ENCODE measurements around the gene VPS41.
"Not testable (repeated sequence)": the region's sequence is repeated elsewhere in the genome, so short reads cannot be mapped to it uniquely, and the experiment has no call there.

The VPS41 gene

DNA sequence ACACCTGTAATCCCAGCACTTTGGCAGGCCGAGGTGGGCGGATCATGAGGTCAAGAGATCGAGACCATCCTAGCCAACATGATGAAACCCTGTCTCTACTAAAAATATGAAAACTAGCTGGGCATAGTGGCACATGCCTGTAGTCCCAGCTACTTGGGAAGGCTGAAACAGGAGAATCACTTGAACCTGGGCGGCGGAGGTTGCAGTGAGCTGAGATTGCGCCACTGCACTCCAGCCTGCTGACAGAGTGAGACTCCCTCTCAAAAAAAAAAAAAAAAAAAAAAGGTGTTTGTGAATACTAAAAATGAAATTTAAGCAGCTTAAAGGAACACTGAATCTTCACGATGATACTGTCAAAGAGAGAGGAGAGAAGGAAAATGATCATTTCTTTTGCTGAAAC, 54.0 kb downstream of the VPS41 start:
- not testable (repeated sequence) for H3K9me3 ChIP-seq (ENCODE audit: control insufficient read depth in 1 of 2, low read length in 2 of 2); H3K27me3 ChIP-seq (ENCODE audit: low read depth, low read length); H3K4me3 ChIP-seq (ENCODE audit: low read depth in 1 of 2, low read length in 2 of 2); H3K27ac ChIP-seq (ENCODE audit: low read length); H3K4me1 ChIP-seq (ENCODE audit: control insufficient read depth in 1 of 2, insufficient read depth in 2 of 2, low read length in 2 of 2); H3K36me3 ChIP-seq (ENCODE audit: control insufficient read depth in 1 of 2, insufficient read depth in 2 of 2, low read length in 2 of 2)

DNA sequence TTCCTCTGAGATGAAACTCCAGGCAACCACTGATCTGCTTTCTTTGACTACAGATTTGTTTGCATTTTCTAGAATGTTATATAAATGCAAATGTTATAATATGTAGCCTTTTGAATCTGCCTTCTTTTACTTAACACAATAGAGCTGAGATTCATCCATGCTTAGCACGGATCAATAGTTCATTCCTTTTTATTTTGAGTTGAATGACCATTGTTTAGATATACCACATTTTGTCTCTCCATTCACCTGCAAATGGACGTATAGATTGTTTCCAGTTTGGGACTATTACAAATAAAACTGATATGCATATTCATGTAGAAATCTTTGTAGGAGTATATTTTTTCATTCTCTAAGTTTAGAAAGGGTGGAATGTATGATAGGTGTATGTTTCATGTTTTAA, 57.7 kb downstream of the VPS41 start:
- Histone ChIP-seq H3K27me3 (ENCODE audit: low read depth, low read length) (no peaks in the 10 kb centered on the region), H3K4me1 (ENCODE audit: control insufficient read depth in 1 of 2, insufficient read depth in 2 of 2, low read length in 2 of 2) (no peaks in the 10 kb centered on the region), H3K9me3 (ENCODE audit: control insufficient read depth in 1 of 2, low read length in 2 of 2) (no peaks in the 10 kb centered on the region), H3K36me3 (ENCODE audit: control insufficient read depth in 1 of 2, insufficient read depth in 2 of 2, low read length in 2 of 2) (no peaks in the 10 kb centered on the region), H3K27ac (ENCODE audit: low read length) (no peak overlapping the region), H3K4me3 (ENCODE audit: low read depth in 1 of 2, low read length in 2 of 2) (no peak overlapping the region)

DNA sequence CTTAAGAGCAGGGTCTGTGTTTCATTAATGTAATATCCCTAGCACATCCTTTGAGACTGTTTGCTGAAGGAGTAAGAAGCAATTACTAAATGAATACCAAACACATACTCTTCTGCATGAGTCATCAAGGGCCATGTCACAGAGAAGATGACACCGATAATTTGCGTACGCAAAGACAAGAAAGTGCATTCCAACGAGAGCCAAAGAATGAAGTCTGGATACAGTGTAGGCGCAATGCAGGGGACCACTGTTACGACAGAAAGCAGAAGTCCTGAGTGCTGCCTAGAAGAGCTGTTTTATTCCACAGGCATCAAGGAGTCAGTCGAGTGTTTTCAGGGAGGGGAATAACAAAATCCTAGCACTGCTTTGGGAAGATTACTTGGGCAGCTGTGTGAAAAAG, 62.7 kb downstream of the VPS41 start:
- H3K27me3 ChIP-seq (ENCODE audit: low read depth, low read length) = no peaks in the 10 kb centered on the region
- H3K27ac ChIP-seq (ENCODE audit: low read length) = no peak overlapping the region
- no peak overlapping the region for H3K4me3 ChIP-seq (ENCODE audit: low read depth in 1 of 2, low read length in 2 of 2)
- no peaks in the 10 kb centered on the region for H3K36me3 ChIP-seq (ENCODE audit: control insufficient read depth in 1 of 2, insufficient read depth in 2 of 2, low read length in 2 of 2)
- no peaks in the 10 kb centered on the region for H3K4me1 ChIP-seq (ENCODE audit: control insufficient read depth in 1 of 2, insufficient read depth in 2 of 2, low read length in 2 of 2)
- no peaks in the 10 kb centered on the region for H3K9me3 ChIP-seq (ENCODE audit: control insufficient read depth in 1 of 2, low read length in 2 of 2)

GRCh38 chr7:38844952-38845563, 63.9 kb downstream of the VPS41 start:
- Histone ChIP-seq H3K27me3 (ENCODE audit: low read depth, low read length) (no peaks in the 10 kb centered on the region), H3K27ac (ENCODE audit: low read length) (no peak overlapping the region), H3K4me3 (ENCODE audit: low read depth in 1 of 2, low read length in 2 of 2) (no peak overlapping the region), H3K4me1 (ENCODE audit: control insufficient read depth in 1 of 2, insufficient read depth in 2 of 2, low read length in 2 of 2) (peaks cover 0 to 4% of the 10 kb centered on the region in 2 donors), H3K36me3 (ENCODE audit: control insufficient read depth in 1 of 2, insufficient read depth in 2 of 2, low read length in 2 of 2) (no peaks in the 10 kb centered on the region), H3K9me3 (ENCODE audit: control insufficient read depth in 1 of 2, low read length in 2 of 2) (no peaks in the 10 kb centered on the region)

DNA sequence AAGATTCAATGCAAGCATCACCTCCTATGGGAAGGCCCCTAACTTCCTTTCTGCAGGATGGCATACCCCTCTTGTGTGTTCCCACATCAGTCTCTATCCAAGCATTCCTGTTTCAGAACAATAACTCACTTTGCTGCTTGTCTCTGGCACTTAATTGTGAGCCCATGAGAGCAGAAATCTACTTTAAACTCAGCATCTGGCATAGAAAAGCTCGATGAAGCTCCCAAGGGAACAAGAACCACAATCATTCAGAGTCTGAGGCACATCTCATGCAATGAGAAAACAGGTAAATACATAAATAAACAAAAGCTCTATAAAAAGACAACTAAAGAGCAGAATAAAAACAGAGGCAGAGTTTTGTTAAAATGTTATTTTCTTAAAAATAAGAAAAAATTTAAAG, 66.2 kb downstream of the VPS41 start:
- Histone ChIP-seq H3K4me3 (ENCODE audit: low read depth in 1 of 2, low read length in 2 of 2) (no peak overlapping the region), H3K36me3 (ENCODE audit: control insufficient read depth in 1 of 2, insufficient read depth in 2 of 2, low read length in 2 of 2) (no peaks in the 10 kb centered on the region), H3K27ac (ENCODE audit: low read length) (no peak overlapping the region), H3K27me3 (ENCODE audit: low read depth, low read length) (no peaks in the 10 kb centered on the region), H3K4me1 (ENCODE audit: control insufficient read depth in 1 of 2, insufficient read depth in 2 of 2, low read length in 2 of 2) (peaks cover 0 to 4% of the 10 kb centered on the region in 2 donors), H3K9me3 (ENCODE audit: control insufficient read depth in 1 of 2, low read length in 2 of 2) (no peaks in the 10 kb centered on the region)

- Histone ChIP-seq H3K27ac (ENCODE audit: low read length) (no peak overlapping the region), H3K4me1 (ENCODE audit: control insufficient read depth in 1 of 2, insufficient read depth in 2 of 2, low read length in 2 of 2) (peaks cover 0 to 4% of the 10 kb centered on the region in 2 donors), H3K27me3 (ENCODE audit: low read depth, low read length) (no peaks in the 10 kb centered on the region), H3K4me3 (ENCODE audit: low read depth in 1 of 2, low read length in 2 of 2) (no peak overlapping the region), H3K36me3 (ENCODE audit: control insufficient read depth in 1 of 2, insufficient read depth in 2 of 2, low read length in 2 of 2) (no peaks in the 10 kb centered on the region), H3K9me3 (ENCODE audit: control insufficient read depth in 1 of 2, low read length in 2 of 2) (no peaks in the 10 kb centered on the region)
These were observed 68.1 kb downstream of the VPS41 start for GRCh38 chr7:38840736-38841460.

- Histone ChIP-seq H3K4me3 (ENCODE audit: low read depth in 1 of 2, low read length in 2 of 2) (no peak overlapping the region), H3K27me3 (ENCODE audit: low read depth, low read length) (no peaks in the 10 kb centered on the region), H3K4me1 (ENCODE audit: control insufficient read depth in 1 of 2, insufficient read depth in 2 of 2, low read length in 2 of 2) (peaks cover 0 to 4% of the 10 kb centered on the region in 2 donors), H3K36me3 (ENCODE audit: control insufficient read depth in 1 of 2, insufficient read depth in 2 of 2, low read length in 2 of 2) (no peaks in the 10 kb centered on the region), H3K27ac (ENCODE audit: low read length) (no peak overlapping the region), H3K9me3 (ENCODE audit: control insufficient read depth in 1 of 2, low read length in 2 of 2) (no peaks in the 10 kb centered on the region)
These were observed 69.1 kb downstream of the VPS41 start for GRCh38 chr7:38839851-38840250.

GRCh38 chr7:38838725-38839385, 70.1 kb downstream of the VPS41 start:
- Histone ChIP-seq H3K4me1 (ENCODE audit: control insufficient read depth in 1 of 2, insufficient read depth in 2 of 2, low read length in 2 of 2) (peaks cover 0 to 4% of the 10 kb centered on the region in 2 donors), H3K27me3 (ENCODE audit: low read depth, low read length) (no peaks in the 10 kb centered on the region), H3K4me3 (ENCODE audit: low read depth in 1 of 2, low read length in 2 of 2) (no peak overlapping the region), H3K9me3 (ENCODE audit: control insufficient read depth in 1 of 2, low read length in 2 of 2) (no peaks in the 10 kb centered on the region), H3K36me3 (ENCODE audit: control insufficient read depth in 1 of 2, insufficient read depth in 2 of 2, low read length in 2 of 2) (no peaks in the 10 kb centered on the region), H3K27ac (ENCODE audit: low read length) (no peak overlapping the region)

- Histone ChIP-seq H3K36me3 (ENCODE audit: control insufficient read depth in 1 of 2, insufficient read depth in 2 of 2, low read length in 2 of 2) (peaks cover 0 to 4% of the 10 kb centered on the region in 2 donors), H3K4me1 (ENCODE audit: control insufficient read depth in 1 of 2, insufficient read depth in 2 of 2, low read length in 2 of 2) (no peaks in the 10 kb centered on the region), H3K9me3 (ENCODE audit: control insufficient read depth in 1 of 2, low read length in 2 of 2) (no peaks in the 10 kb centered on the region), H3K27me3 (ENCODE audit: low read depth, low read length) (no peaks in the 10 kb centered on the region), H3K27ac (ENCODE audit: low read length) (no peak overlapping the region), H3K4me3 (ENCODE audit: low read depth in 1 of 2, low read length in 2 of 2) (no peak overlapping the region)
These were observed 74.6 kb downstream of the VPS41 start for GRCh38 chr7:38834357-38834756.

- H3K4me3 ChIP-seq (ENCODE audit: low read depth in 1 of 2, low read length in 2 of 2) = no peak overlapping the region
- H3K4me1 ChIP-seq (ENCODE audit: control insufficient read depth in 1 of 2, insufficient read depth in 2 of 2, low read length in 2 of 2) = no peaks in the 10 kb centered on the region
- no peak overlapping the region for H3K27ac ChIP-seq (ENCODE audit: low read length)
- no peaks in the 10 kb centered on the region for H3K9me3 ChIP-seq (ENCODE audit: control insufficient read depth in 1 of 2, low read length in 2 of 2)
- H3K36me3 ChIP-seq (ENCODE audit: control insufficient read depth in 1 of 2, insufficient read depth in 2 of 2, low read length in 2 of 2) = peaks cover 0 to 5% of the 10 kb centered on the region in 2 donors
- no peaks in the 10 kb centered on the region for H3K27me3 ChIP-seq (ENCODE audit: low read depth, low read length)
These were observed 75.7 kb downstream of the VPS41 start for GRCh38 chr7:38833329-38833728.

GRCh38 chr7:38831259-38831996, 77.6 kb downstream of the VPS41 start:
- Histone ChIP-seq H3K4me3 (ENCODE audit: low read depth in 1 of 2, low read length in 2 of 2) (no peak overlapping the region), H3K27me3 (ENCODE audit: low read depth, low read length) (no peaks in the 10 kb centered on the region), H3K9me3 (ENCODE audit: control insufficient read depth in 1 of 2, low read length in 2 of 2) (no peaks in the 10 kb centered on the region), H3K27ac (ENCODE audit: low read length) (no peak overlapping the region), H3K36me3 (ENCODE audit: control insufficient read depth in 1 of 2, insufficient read depth in 2 of 2, low read length in 2 of 2) (peaks cover 0 to 5% of the 10 kb centered on the region in 2 donors), H3K4me1 (ENCODE audit: control insufficient read depth in 1 of 2, insufficient read depth in 2 of 2, low read length in 2 of 2) (no peaks in the 10 kb centered on the region)

Measured in muscle layer of duodenum (tissue), 2 donors.